K562 (cell line): Measurements from ENCODE around the gene HOXB5. TPM values are rescaled to one million over a fixed set of nuclear protein-coding genes. Genes with fewer than 3 reads are reported as not detected.
A peak's percentile ranks its signal among the peaks of the same experiment; 100 is the strongest.

Experiments
- ATAC-seq: fragments of 200-7000 bp; cut with Tn5 transposase; 3 replicates; pipeline ENCODE4 v1.9.1; 2020; ENCODE audit warnings: moderate library complexity
- BruUV-seq: library from RNA; stranded (reverse); fragments of 400-500 nt; replicated peaks from 2 replicates; lab custom pipeline; 2021; lab: Mats Ljungman, UMichigan
- CTCF ChIA-PET: fragments of 300-600 bp; formaldehyde crosslinking; extraction: SDS; loops from one replicate; lab custom pipeline; 2021; ENCODE audit warnings: low intra/inter-chr PET ratio; lab: Yijun Ruan, JAX
- POLR2A ChIA-PET: fragments of 300-600, 350-650 bp; sonication (Branson Sonifier 250); formaldehyde crosslinking; extraction: SDS; loops from one replicate; lab custom pipeline; 2021; ENCODE audit warnings: antibody characterized with exemption, inconsistent platforms; lab: Yijun Ruan, JAX
- DNase-seq, 4 experiments: peaks; one replicate each; pipeline versions ENCODE4 v3.0.0 to v3.0.0-alpha.2; 2011 to 2018; ENCODE audit warnings: low spot score in 3 of 4, mixed read lengths in 3 of 4; ENCODE audit errors: extremely low read depth in 1 of 4
- FAIRE-seq: peaks from 2 replicates; lab custom pipeline; 2011; peaks lifted over from hg19 to GRCh38; lab: Jason Lieb, UNC
- H2AFZ ChIP-seq: 2 replicates; pipeline ENCODE4 v1.6.0; 2011; ENCODE audit warnings: low read depth, low read length, control low read depth, inconsistent platforms
- H3K27ac ChIP-seq: fragments of 200-600 bp; 3 replicates; pipeline ENCODE4 v1.8.0; 2011; ENCODE audit warnings: low read depth, mild to moderate bottlenecking, control low read depth, inconsistent platforms, low read length, moderate library complexity, mixed read lengths; ENCODE audit errors: extremely low read depth
- H3K27me3 ChIP-seq, 2 experiments: fragments of 300-600 bp in 1 of 2; 2 replicates in 1 of 2; 3 replicates in 1 of 2; pipeline versions ENCODE4 v1.6.0 to v1.8.0; 2011; ENCODE audit warnings: inconsistent platforms in 2 of 2, low read length in 2 of 2, mild to moderate bottlenecking in 1 of 2, mixed read lengths in 1 of 2, moderate library complexity in 1 of 2; ENCODE audit not compliant: control insufficient read depth in 2 of 2, insufficient read depth in 2 of 2
- H3K36me3 ChIP-seq: fragments of 300-600 bp; 3 replicates; pipeline ENCODE4 v1.8.0; 2011; ENCODE audit warnings: mild to moderate bottlenecking, low read length, inconsistent platforms; ENCODE audit not compliant: control insufficient read depth, insufficient read depth
- H3K4me1 ChIP-seq, 2 experiments: fragments of 200-600 bp in 1 of 2; replicated peaks in 1 of 2; 2 replicates in 1 of 2; 3 replicates in 1 of 2; pipeline versions ENCODE4 v1.5.1 to v1.8.0; 2011; ENCODE audit warnings: inconsistent platforms in 2 of 2, low read length in 2 of 2, mild to moderate bottlenecking in 1 of 2, mixed read lengths in 1 of 2, moderate library complexity in 1 of 2; ENCODE audit not compliant: control insufficient read depth in 2 of 2, insufficient read depth in 2 of 2
- H3K4me2 ChIP-seq: 2 replicates; pipeline ENCODE4 v1.6.1; 2011; ENCODE audit warnings: low read length, control low read depth, inconsistent platforms, mixed read lengths; ENCODE audit not compliant: insufficient read depth
- H3K4me3 ChIP-seq: fragments of 200-600 bp; sonication (generic), shearing (Covaris generic); 2 replicates; pipeline ENCODE4 v1.5.1; 2016; ENCODE audit warnings: control low read depth, inconsistent platforms
- H3K79me2 ChIP-seq: fragments of 200-600 bp; 3 replicates; pipeline ENCODE4 v1.8.0; 2011; ENCODE audit warnings: low read length, inconsistent platforms; ENCODE audit not compliant: control insufficient read depth, insufficient read depth
- H3K9ac ChIP-seq, 2 experiments: 2 replicates each; pipeline versions ENCODE4 v1.6.0 to v1.6.1; 2011; ENCODE audit warnings: low read depth in 2 of 2, low read length in 2 of 2, control low read depth in 1 of 2, inconsistent platforms in 1 of 2, mild to moderate bottlenecking in 1 of 2, mixed read lengths in 1 of 2; ENCODE audit not compliant: insufficient read depth in 1 of 2
- H3K9me1 ChIP-seq: one replicate; pipeline ENCODE4 v1.6.0; 2011; ENCODE audit warnings: inconsistent platforms, mild to moderate bottlenecking, low read length, moderate library complexity; ENCODE audit not compliant: control insufficient read depth, insufficient read depth
- H3K9me3 ChIP-seq: replicated peaks from 2 replicates; pipeline ENCODE4 v1.5.1; 2011; ENCODE audit warnings: low read depth, low read length, inconsistent platforms; ENCODE audit not compliant: control insufficient read depth, insufficient read depth
- H4K20me1 ChIP-seq: replicated peaks from 2 replicates; pipeline ENCODE4 v1.6.1; 2011; ENCODE audit warnings: low read length, inconsistent platforms, mixed read lengths; ENCODE audit not compliant: control insufficient read depth, insufficient read depth
- CEBPB ChIP-seq: fragments of 450-650 bp; IDR thresholded peaks from 2 replicates; pipeline ENCODE4 v1.6.1; 2016; ENCODE audit warnings: missing genetic modification characterization, missing compliant biosample characterization
- CHD1 ChIP-seq: fragments of 200-600 bp; sonication (generic); IDR thresholded peaks from one replicate; pipeline ENCODE4 v1.6.1; 2012; ENCODE audit warnings: mild to moderate bottlenecking, moderate library complexity, low read length, inconsistent platforms
- EGR1 ChIP-seq: fragments of 450-650 bp; conservative IDR thresholded peaks from 2 replicates; pipeline ENCODE4 v1.6.1; 2017; ENCODE audit warnings: mild to moderate bottlenecking
- LEF1 ChIP-seq: fragments of 450-650 bp; IDR thresholded peaks from 2 replicates; pipeline ENCODE4 v1.6.1; 2016; ENCODE audit warnings: mild to moderate bottlenecking
- NBN ChIP-seq: fragments of 450-650 bp; IDR thresholded peaks from 2 replicates; pipeline ENCODE4 v1.6.1; 2016; ENCODE audit warnings: low read depth, mild to moderate bottlenecking
- RBFOX2 ChIP-seq: fragments of 200-400 bp; formaldehyde crosslinking; IDR thresholded peaks from 2 replicates; pipeline ENCODE4 v1.6.1; 2017; ENCODE audit warnings: low read depth, mild to moderate bottlenecking, low read length, moderate library complexity
- SMAD4 ChIP-seq: fragments of 250-450 bp; sonication (Bioruptor Pico); conservative IDR thresholded peaks from 2 replicates; pipeline ENCODE4 v1.8.0; 2021; ENCODE audit warnings: inconsistent platforms, mild to moderate bottlenecking, moderate library complexity
- TGIF2 ChIP-seq: sonication (generic); formaldehyde crosslinking; IDR thresholded peaks from 2 replicates; pipeline ENCODE4 v1.8.1; 2022; ENCODE audit warnings: mild to moderate bottlenecking, missing genetic modification reagents, moderate library complexity
- ZBTB7A ChIP-seq: IDR thresholded peaks from 2 replicates; pipeline ENCODE4 v1.6.1; 2011; ENCODE audit warnings: low read depth, mild to moderate bottlenecking, low read length, moderate library complexity, borderline replicate concordance; ENCODE audit not compliant: control insufficient read depth
- ZNF354B ChIP-seq: fragments of 250-450 bp; sonication (Bioruptor Pico); IDR thresholded peaks from 2 replicates; pipeline ENCODE4 v1.4.0; 2020
- ZNF785 ChIP-seq: fragments of 250-450 bp; sonication (Bioruptor Pico); IDR thresholded peaks from 2 replicates; pipeline ENCODE4 v1.4.0; 2020; ENCODE audit warnings: mild to moderate bottlenecking
- WGBS: fragments of 100-300 bp; shearing (Covaris generic); methylation state at CpG from one replicate; pipeline ENCODE4 v1.1.6; 2016; ENCODE audit warnings: low coverage, mixed read lengths; ENCODE audit not compliant: insufficient coverage; ENCODE audit errors: missing lambda C conversion rate; 5-methylcytosine and 5-hydroxymethylcytosine counted together
- in situ Hi-C: fragments of 300-500 bp; cut with MboI; formaldehyde crosslinking; loops from 4 replicates; pipeline ENCODE4 v1.15.0; 2018; ENCODE audit warnings: inconsistent platforms, mixed read lengths
- intact Hi-C: fragments of 100-400 bp; cut with micrococcal nuclease; formaldehyde crosslinking; loops from 2 replicates; pipeline ENCODE4 v1.14.2; 2022
- polyA plus RNA-seq, 8 experiments: library from polyadenylated mRNA; depleted of rRNA in 4 of 8; stranded (reverse) in 5 of 8; unstranded in 3 of 8; fragments of >200 nt; fragmentation: Nextera tagmentation in 2 of 8; fragmentation: Illumina TruSeq in 1 of 8; extraction: Ambion mirVana in 2 of 8; extraction: Trizol in 1 of 8; gene quantifications; 2 replicates each; pipeline versions ENCODE4 v1.2.1 to v1.2.3, GENCODE V29; 2011 to 2014; ENCODE audit warnings: inconsistent platforms in 1 of 8, missing spikeins in 1 of 8
- total RNA-seq, 7 experiments: library from RNA; depleted of rRNA in 6 of 7; stranded (reverse); fragments of >200 nt in 6 of 7; fragmentation: Illumina TruSeq in 2 of 7; extraction: Trizol in 2 of 7; gene quantifications; 2 replicates each; pipeline versions ENCODE4 v1.2.1 to v1.2.3, GENCODE V29; 2011 to 2021; ENCODE audit warnings: low replicate concordance in 1 of 7
- TF ChIP-seq, protein P1 (sequence below), 2 experiments: fragments of 250-450 bp in 1 of 2; fragments of 450-650 bp in 1 of 2; sonication (Bioruptor Pico) in 1 of 2; IDR thresholded peaks; 2 replicates each; pipeline versions ENCODE4 v1.6.1 to v1.8.0; 2016 to 2021; ENCODE audit warnings: mild to moderate bottlenecking in 2 of 2, moderate library complexity in 2 of 2, missing compliant biosample characterization in 1 of 2, missing genetic modification characterization in 1 of 2
- TF ChIP-seq, protein P2 (sequence below): fragments of 450-650 bp; IDR thresholded peaks from 2 replicates; pipeline ENCODE4 v1.6.1; 2014; ENCODE audit warnings: low read depth, mild to moderate bottlenecking, moderate library complexity, borderline replicate concordance
- TF ChIP-seq, protein P3 (sequence below): fragments of 250-450 bp; sonication (Bioruptor Pico); IDR thresholded peaks from 2 replicates; pipeline ENCODE4 v1.4.0; 2020

Gene HOXB5
- total and polyA plus RNA-seq, 9 of the 15 experiments (the other 6 are each of a cell fraction or from before 2014, with no cell fraction given), result 0.24 to 2.7 (median 0.65) TPM

DNA sequence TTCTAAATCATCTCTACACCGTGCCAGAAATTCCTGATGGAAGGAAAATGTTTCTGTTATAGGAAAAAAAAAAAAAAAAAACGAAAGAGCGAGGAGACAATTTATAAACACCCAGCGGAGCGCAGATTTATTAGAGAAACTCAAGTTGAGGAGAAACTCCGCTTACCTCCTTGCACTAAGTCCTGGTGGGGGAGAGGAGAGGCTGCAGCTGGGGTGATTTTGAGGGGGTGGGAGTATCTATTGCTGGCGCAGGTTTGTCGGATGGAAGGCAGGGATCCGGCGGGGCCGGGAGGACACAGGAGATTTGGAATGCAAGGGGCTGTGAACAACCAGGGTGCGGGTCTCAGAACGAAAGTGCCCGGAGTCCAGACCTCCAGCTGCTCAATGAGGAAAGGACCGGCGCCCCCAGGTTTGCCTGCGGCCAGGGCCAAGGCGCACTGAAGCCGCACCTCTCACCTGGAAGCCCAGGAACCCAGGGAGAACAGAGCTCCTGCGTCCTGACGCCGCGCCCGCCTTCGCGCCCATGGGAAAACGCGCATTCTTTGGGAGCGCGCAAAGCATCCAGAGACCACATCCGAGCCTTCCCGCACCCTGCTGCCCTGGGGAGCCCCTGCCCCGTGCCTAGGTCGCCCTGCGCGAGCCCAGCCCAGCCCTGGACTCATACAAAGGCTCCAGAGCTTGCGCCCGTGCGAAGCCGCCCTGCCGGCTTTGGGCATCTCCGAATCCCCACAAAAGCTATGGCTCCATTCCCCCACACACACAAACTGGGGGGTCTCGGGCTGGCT, 24.1 kb upstream of the HOXB5 start:
- H3K79me2 ChIP-seq, result peaks cover 59% of the 10 kb centered on the region
- intact Hi-C loops, result no loop called here
- peaks cover 36% of the 10 kb centered on the region for H3K36me3 ChIP-seq
- ATAC-seq (no peak), DNase-seq (no peak), FAIRE-seq (no peak)
- H2AFZ ChIP-seq, result no peak overlapping the region
- H3K27ac ChIP-seq, result no peak overlapping the region
- H3K4me2 ChIP-seq, result 0 out of 2 replicates have a peak overlapping the region, but pooled peaks have one; percentile 76
- in situ Hi-C loops, result no loop called here
- H4K20me1 ChIP-seq, result peaks cover 29% of the 10 kb centered on the region
- 90% methylated on average over 25 of the region's 43 CpGs for WGBS
- peaks cover 37 to 41% of the 10 kb centered on the region in 2 experiments; a peak in 4 of 5 replicates for H3K4me1 ChIP-seq
- H3K9me3 ChIP-seq, result no peaks in the 10 kb centered on the region
- no TSS peak for BruUV-seq
- H3K9me1 ChIP-seq, result no peaks in the 10 kb centered on the region
- ChIA-PET POLR2A (interaction anchor here (0.5 to 1.9 kb wide), 10 partner anchors 9 to 422 kb away, joined by 3 to 8 read pairs (median 3); partner anchors contain the start of gene HOXB9), CTCF (interaction anchor here (0.6 to 2.2 kb wide), 12 partner anchors 17 to 590 kb away, joined by 3 to 10 read pairs (median 4); partner anchors contain the start of gene HOXB5)
- H3K27me3 ChIP-seq, result no peaks in the 10 kb centered on the region
- H3K4me3 ChIP-seq, result no peak overlapping the region
- peak overlapping the region; percentile 2 to 24; a peak in 2 of 4 replicates for H3K9ac ChIP-seq
- TF ChIP-seq LEF1 (no peak), ZNF354B (no peak), CHD1 (no peak), ZNF785 (no peak), ZBTB7A (no peak), RBFOX2 (peak; percentile 47; the same call in 1 of the 2 replicates), TGIF2 (no peak), NBN (no peak), EGR1 (0 out of 2 replicates have a peak, but pooled peaks have one; percentile 9), CEBPB (tag) (no peak), SMAD4 (no peak)
- TF ChIP-seq, protein P1, sequence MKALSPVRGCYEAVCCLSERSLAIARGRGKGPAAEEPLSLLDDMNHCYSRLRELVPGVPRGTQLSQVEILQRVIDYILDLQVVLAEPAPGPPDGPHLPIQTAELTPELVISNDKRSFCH (CRISPR knock-in tag; IDR thresholded peaks at IDR 0.05), result no peak
- TF ChIP-seq, protein P1 (tag; IDR thresholded peaks at IDR 0.05), result no peak
- TF ChIP-seq, protein P2, sequence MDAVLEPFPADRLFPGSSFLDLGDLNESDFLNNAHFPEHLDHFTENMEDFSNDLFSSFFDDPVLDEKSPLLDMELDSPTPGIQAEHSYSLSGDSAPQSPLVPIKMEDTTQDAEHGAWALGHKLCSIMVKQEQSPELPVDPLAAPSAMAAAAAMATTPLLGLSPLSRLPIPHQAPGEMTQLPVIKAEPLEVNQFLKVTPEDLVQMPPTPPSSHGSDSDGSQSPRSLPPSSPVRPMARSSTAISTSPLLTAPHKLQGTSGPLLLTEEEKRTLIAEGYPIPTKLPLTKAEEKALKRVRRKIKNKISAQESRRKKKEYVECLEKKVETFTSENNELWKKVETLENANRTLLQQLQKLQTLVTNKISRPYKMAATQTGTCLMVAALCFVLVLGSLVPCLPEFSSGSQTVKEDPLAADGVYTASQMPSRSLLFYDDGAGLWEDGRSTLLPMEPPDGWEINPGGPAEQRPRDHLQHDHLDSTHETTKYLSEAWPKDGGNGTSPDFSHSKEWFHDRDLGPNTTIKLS, result no peak
- TF ChIP-seq, protein P3, sequence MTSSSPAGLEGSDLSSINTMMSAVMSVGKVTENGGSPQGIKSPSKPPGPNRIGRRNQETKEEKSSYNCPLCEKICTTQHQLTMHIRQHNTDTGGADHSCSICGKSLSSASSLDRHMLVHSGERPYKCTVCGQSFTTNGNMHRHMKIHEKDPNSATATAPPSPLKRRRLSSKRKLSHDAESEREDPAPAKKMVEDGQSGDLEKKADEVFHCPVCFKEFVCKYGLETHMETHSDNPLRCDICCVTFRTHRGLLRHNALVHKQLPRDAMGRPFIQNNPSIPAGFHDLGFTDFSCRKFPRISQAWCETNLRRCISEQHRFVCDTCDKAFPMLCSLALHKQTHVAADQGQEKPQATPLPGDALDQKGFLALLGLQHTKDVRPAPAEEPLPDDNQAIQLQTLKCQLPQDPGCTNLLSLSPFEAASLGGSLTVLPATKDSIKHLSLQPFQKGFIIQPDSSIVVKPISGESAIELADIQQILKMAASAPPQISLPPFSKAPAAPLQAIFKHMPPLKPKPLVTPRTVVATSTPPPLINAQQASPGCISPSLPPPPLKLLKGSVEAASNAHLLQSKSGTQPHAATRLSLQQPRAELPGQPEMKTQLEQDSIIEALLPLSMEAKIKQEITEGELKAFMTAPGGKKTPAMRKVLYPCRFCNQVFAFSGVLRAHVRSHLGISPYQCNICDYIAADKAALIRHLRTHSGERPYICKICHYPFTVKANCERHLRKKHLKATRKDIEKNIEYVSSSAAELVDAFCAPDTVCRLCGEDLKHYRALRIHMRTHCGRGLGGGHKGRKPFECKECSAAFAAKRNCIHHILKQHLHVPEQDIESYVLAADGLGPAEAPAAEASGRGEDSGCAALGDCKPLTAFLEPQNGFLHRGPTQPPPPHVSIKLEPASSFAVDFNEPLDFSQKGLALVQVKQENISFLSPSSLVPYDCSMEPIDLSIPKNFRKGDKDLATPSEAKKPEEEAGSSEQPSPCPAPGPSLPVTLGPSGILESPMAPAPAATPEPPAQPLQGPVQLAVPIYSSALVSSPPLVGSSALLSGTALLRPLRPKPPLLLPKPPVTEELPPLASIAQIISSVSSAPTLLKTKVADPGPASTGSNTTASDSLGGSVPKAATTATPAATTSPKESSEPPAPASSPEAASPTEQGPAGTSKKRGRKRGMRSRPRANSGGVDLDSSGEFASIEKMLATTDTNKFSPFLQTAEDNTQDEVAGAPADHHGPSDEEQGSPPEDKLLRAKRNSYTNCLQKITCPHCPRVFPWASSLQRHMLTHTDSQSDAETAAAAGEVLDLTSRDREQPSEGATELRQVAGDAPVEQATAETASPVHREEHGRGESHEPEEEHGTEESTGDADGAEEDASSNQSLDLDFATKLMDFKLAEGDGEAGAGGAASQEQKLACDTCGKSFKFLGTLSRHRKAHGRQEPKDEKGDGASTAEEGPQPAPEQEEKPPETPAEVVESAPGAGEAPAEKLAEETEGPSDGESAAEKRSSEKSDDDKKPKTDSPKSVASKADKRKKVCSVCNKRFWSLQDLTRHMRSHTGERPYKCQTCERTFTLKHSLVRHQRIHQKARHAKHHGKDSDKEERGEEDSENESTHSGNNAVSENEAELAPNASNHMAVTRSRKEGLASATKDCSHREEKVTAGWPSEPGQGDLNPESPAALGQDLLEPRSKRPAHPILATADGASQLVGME, result no peak
